ENCODE results near the gene PUM1. TPM values are rescaled to one million over a fixed set of nuclear protein-coding genes. Genes with fewer than 3 reads are reported as not detected.

Gene PUM1
- total RNA-seq, 6 experiments from 2014 or later: 83.6 to 95.4 (median 90.8) TPM

DNA sequence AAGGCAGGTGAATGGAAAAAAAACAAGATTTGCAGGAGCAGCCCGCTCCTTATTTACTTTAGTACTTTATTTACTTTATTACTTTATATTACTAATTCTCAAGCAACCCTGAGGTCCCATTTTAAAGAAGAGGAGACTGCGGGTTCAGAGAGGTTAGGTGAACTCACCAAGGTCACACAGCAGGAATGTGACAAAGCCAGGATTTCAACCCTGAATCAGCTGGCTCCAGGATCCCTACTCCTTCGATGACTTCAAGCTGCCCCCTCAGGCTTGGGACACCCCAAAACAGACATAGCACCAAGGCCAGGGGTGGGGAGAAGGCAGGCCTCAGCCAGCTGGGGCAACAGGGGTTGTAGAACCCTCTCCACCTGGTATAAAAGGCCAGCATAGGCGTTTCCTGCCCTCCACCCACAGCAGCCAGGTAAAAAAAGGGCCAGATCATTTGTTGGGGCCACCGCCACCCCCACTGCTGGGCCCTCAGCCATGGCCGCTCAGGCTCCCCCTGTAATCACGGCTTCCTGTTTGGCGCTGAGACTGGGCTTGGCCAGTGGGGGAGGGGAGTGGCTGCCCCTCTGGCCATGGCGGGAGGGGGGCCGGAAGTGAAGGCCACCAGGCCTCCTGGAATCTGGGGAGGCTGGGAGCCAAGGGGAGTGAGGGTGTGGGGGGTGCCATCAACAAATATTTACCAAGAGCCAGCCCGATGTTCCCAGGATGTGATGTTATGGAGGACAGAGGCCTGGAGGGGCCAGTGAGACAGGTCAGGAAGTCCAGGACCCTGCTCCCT lies 163.5 kb downstream of the PUM1 start:
- H3K27me3 Mint-ChIP-seq (ENCODE audit: insufficient read depth): peaks cover 1% of the 10 kb centered on the region; the same call in 1 of the 2 replicates
- no peaks in the 10 kb centered on the region for H3K36me3 Mint-ChIP-seq (ENCODE audit: low read depth)
- peak overlapping the region; percentile 65 for H3K27ac Mint-ChIP-seq
- H3K9me3 Mint-ChIP-seq: no peaks in the 10 kb centered on the region
- no peak overlapping the region for H3K4me3 Mint-ChIP-seq
- H3K4me1 Mint-ChIP-seq (ENCODE audit: low read depth): peaks cover 43% of the 10 kb centered on the region
- TF ChIP-seq, protein P1, sequence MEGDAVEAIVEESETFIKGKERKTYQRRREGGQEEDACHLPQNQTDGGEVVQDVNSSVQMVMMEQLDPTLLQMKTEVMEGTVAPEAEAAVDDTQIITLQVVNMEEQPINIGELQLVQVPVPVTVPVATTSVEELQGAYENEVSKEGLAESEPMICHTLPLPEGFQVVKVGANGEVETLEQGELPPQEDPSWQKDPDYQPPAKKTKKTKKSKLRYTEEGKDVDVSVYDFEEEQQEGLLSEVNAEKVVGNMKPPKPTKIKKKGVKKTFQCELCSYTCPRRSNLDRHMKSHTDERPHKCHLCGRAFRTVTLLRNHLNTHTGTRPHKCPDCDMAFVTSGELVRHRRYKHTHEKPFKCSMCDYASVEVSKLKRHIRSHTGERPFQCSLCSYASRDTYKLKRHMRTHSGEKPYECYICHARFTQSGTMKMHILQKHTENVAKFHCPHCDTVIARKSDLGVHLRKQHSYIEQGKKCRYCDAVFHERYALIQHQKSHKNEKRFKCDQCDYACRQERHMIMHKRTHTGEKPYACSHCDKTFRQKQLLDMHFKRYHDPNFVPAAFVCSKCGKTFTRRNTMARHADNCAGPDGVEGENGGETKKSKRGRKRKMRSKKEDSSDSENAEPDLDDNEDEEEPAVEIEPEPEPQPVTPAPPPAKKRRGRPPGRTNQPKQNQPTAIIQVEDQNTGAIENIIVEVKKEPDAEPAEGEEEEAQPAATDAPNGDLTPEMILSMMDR (IDR thresholded peaks at IDR 0.05): no peak
- DNase-seq: no peak

DNA sequence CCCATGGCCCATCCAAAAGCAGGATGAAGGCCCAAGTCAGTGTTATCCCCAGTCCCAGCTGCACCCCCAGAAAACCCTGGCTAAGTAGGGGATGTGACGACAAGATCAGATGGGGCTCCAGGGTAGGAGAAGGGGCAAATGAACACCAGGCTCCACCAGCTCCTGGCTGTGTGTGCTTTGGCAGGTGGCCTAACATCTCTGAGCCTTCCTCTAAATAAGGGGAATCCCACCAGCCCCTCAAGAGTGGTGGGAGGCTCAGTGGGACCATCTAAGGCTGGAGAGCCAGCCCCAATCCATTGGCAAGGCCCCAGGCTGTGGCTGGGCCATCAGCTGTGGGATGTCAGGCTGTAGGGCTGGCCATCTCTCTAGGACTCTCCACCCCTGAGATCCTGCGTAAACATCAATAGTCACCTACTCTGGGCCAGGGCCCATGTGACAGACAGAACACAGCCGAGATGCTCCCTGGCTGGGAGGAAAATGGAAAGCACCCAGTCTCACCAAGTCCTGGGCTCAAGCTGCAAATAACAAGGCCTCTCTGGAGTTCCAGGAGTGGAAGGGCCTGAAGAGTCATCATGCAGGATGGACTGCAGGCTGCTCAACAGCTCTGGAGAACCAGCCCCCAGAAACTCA lies 164.5 kb downstream of the PUM1 start:
- no peak for DNase-seq
- Mint-ChIP-seq H3K9me3 (no peaks in the 10 kb centered on the region), H3K4me1 (ENCODE audit: low read depth) (peaks cover 43% of the 10 kb centered on the region), H3K27me3 (ENCODE audit: insufficient read depth) (peaks cover 2% of the 10 kb centered on the region), H3K36me3 (ENCODE audit: low read depth) (no peaks in the 10 kb centered on the region), H3K4me3 (no peak overlapping the region), H3K27ac (peak overlapping the region; percentile 60; the same call in 1 of the 2 replicates)
- TF ChIP-seq, protein P1 (IDR thresholded peaks at IDR 0.05): no peak

DNA sequence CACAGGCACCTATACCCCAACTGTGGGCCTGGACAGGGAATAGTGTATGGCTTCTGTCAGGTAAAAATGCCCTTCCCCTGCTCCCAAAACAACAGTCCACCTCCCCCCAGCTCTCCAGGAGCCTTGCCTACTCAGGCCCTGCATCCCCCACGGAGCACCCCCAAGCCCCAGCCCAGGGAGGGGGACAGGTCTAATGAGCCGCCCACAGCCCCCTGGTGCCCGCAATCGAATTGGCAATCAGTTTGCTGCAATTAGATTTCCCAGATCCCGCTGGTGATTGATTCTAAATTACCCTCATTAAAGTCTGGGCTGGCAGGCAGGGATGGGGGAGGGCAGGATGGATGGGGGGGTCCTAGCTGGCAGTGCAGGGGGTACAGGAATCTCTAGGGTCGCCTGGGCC lies 165.0 kb downstream of the PUM1 start:
- DNase-seq: no peak
- Mint-ChIP-seq H3K36me3 (ENCODE audit: low read depth) (no peaks in the 10 kb centered on the region), H3K4me1 (ENCODE audit: low read depth) (peaks cover 37% of the 10 kb centered on the region), H3K27me3 (ENCODE audit: insufficient read depth) (peaks cover 4% of the 10 kb centered on the region), H3K4me3 (no peak overlapping the region), H3K27ac (no peak overlapping the region), H3K9me3 (no peaks in the 10 kb centered on the region)
- TF ChIP-seq, protein P1 (IDR thresholded peaks at IDR 0.05): no peak

DNA sequence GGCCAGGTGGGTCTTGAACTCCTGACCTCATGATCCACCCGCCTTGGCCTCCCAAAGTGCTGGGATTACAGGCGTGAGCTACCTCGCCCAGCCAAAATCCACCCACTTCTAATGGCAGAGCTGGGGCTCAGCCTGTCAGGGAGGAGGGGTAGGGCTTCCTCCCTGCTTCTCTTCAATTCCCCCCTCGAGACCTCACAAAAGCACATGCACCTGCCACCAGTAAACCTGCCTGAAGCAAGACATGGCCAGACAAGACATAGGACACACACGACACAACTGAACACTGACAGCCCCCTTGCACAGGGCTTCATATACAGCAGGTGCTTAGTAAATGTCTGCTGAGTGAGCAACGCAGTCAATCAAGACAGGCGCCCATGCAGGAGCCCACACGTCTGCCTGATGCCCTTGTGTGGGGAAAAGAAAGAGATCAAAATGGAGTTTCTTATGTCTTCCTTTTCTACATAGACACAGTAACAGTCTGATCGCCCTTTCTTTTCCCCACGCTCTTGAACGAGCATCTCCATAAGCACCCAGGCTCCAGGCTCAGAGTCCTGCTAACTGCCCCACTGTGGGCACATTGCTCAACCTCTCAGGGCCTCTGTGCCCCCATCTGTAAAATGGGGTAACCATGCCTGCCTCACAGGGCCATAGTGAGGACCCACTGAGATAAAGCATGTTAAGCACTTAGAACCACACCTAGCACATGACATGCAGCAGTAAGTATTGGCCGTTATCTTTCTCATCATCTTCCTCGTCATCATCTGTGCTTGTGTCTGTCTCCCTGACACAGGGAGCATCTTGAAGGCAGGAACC lies 165.7 kb downstream of the PUM1 start:
- DNase-seq: no peak
- H3K27ac Mint-ChIP-seq: no peak overlapping the region
- H3K9me3 Mint-ChIP-seq: no peaks in the 10 kb centered on the region
- H3K4me3 Mint-ChIP-seq: no peak overlapping the region
- H3K36me3 Mint-ChIP-seq (ENCODE audit: low read depth): no peaks in the 10 kb centered on the region
- TF ChIP-seq, protein P1 (IDR thresholded peaks at IDR 0.05): no peak
- H3K27me3 Mint-ChIP-seq (ENCODE audit: insufficient read depth): peaks cover 4% of the 10 kb centered on the region
- H3K4me1 Mint-ChIP-seq (ENCODE audit: low read depth): peaks cover 36% of the 10 kb centered on the region

DNA sequence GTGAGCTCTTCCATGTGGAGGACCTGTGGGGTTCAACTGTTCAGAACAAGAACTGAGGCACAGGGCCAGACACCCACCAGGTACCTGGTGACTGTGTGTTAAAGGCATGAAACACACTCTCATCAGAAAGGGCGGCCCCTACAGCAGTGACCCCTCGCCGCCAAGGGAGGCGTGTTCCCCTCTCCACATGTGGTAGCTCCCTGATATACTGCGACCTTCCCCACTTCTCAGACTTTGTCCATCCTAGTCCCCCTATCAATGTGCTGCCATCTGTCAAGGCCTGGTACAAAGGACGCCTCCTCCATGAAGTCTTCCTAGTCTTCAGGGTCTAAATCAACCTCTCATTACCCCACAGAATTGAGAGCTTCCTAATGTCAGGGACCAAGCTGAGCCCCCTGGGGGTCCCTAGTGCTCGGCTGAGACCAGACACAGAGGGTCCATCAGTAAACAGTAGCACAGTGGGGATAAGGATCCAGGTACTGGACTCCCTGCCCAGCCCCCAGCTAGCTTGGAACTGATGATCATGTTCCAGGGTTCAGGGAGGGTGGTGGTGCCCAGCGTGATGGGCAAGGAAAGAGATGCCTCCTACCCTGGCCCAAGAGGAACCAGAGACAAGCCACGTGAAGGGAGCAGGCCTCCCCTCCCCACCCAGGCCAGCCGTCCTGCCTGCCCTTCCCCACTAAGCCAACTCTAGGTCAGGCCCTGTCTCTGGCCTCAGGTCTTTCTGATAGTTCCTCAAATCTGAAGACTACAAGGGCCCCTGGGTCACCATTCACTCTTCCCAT lies 167.3 kb downstream of the PUM1 start:
- TF ChIP-seq, protein P1 (IDR thresholded peaks at IDR 0.05): no peak
- H3K36me3 Mint-ChIP-seq (ENCODE audit: low read depth): no peaks in the 10 kb centered on the region
- peaks cover 3% of the 10 kb centered on the region for H3K27me3 Mint-ChIP-seq (ENCODE audit: insufficient read depth)
- peak overlapping the region; percentile 14; the same call in 1 of the 2 replicates for H3K27ac Mint-ChIP-seq
- H3K4me3 Mint-ChIP-seq: no peak overlapping the region
- peaks cover 26% of the 10 kb centered on the region for H3K4me1 Mint-ChIP-seq (ENCODE audit: low read depth)
- DNase-seq: no peak
- H3K9me3 Mint-ChIP-seq: no peaks in the 10 kb centered on the region

Data from HFFc6 (cell line).